ENCODE results near the gene PSMC6.

PSMC6 gene

DNA sequence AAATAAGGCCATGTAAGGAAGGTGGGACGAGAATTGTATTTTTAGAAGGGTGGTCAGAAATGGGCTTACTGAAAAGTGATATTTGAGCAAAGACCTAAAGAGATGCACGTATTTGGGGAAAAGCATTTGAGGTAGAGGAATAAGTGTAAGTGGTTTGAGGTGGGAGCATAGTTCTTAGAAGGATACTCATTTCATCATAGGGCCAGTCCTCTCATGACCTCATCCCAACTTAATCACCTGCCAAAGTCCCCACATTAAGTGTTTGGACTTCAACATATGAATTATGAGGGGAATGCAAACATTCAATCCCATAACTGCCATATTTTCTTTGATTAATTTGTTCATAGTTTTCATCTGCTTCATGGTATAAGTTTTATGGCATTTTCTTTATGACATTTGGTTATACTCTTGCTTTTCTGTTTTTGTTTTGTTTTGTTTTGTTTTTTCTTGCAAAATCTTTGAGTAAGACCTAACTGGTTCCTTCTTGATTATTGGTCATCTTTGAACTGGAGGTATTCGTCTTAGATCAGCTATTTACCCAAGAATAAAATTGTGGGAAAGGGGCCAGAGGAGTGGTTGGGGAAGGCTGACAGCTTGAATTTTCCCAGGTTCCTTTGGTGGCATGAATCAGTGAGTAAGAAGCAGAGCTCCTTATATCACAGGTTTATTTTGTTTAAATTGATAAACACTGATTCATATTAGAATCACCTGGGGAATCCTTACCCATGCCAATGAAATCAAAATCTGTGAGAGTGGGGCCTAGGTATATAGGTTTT lies 60.2 kb downstream of the PSMC6 start:
- TF ChIP-seq, protein P1, sequence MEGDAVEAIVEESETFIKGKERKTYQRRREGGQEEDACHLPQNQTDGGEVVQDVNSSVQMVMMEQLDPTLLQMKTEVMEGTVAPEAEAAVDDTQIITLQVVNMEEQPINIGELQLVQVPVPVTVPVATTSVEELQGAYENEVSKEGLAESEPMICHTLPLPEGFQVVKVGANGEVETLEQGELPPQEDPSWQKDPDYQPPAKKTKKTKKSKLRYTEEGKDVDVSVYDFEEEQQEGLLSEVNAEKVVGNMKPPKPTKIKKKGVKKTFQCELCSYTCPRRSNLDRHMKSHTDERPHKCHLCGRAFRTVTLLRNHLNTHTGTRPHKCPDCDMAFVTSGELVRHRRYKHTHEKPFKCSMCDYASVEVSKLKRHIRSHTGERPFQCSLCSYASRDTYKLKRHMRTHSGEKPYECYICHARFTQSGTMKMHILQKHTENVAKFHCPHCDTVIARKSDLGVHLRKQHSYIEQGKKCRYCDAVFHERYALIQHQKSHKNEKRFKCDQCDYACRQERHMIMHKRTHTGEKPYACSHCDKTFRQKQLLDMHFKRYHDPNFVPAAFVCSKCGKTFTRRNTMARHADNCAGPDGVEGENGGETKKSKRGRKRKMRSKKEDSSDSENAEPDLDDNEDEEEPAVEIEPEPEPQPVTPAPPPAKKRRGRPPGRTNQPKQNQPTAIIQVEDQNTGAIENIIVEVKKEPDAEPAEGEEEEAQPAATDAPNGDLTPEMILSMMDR (conservative IDR thresholded peaks at IDR 0.05) = no peak
- TF ChIP-seq ZFX (IDR thresholded peaks at IDR 0.05) = no peak
- no peak overlapping the region for H3K27ac ChIP-seq

DNA sequence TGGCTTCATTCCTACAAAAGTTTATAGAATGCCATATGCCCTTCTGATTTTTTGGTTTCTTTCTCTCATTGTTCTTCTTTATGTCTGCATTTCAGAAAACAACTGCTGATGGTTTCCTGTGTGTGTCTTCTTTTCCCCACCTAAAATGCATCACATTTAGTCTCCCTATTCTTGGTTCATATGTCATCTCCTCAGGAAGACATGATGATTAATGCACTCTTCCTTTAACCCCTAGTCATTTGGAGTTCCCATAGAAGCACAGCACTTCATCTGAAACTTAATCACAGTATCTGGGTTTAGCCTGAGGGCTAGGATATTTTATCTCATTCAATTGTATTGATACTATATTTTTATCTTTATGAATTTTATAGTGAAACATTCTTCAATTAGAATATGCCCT lies 62.9 kb downstream of the PSMC6 start:
- TF ChIP-seq, protein P1 (conservative IDR thresholded peaks at IDR 0.05) = no peak
- no peak for TF ChIP-seq ZFX (IDR thresholded peaks at IDR 0.05)
- no peak overlapping the region for H3K27ac ChIP-seq

DNA sequence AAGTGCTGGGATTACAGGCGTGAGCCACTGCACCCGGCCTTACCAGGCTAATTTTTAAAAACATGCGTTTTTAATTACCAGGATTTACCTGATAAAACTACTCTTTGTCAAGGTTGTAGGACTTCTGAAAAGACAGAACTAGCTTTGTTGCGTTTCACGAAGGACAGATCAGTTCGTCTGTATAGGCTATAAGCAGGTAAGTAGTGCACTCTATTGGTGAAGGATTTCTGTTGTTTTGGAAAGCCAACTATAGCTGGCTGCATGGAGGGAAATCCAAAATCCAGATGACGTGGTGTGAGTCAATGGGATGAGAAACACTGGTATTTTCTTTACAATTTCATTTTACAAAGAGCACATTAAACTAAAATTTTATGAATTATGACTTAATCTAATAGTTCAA lies 69.8 kb downstream of the PSMC6 start:
- TF ChIP-seq ZFX (IDR thresholded peaks at IDR 0.05) = no peak
- TF ChIP-seq, protein P1 (conservative IDR thresholded peaks at IDR 0.05) = no peak
- H3K27ac ChIP-seq = no peak overlapping the region
